Stimulated activated memory B cell treated with anti-CD40 and anti-IgM and Interleukin-4, amounts not matched to agents 10 μg/mL and 1 μg/mL and 100 μg/mL, for 72 hours (primary cell): ENCODE results near the gene ARPP19.
"Not testable (repeated sequence)": the region's sequence is repeated elsewhere in the genome, so short reads cannot be mapped to it uniquely, and the experiment has no call there.

Experiments used
- ATAC-seq: fragments of 150-1000 bp; cut with Tn5 transposase; 2 replicates; pipeline ENCODE4 v1.10.0; 2021
- H3K27ac Mint-ChIP-seq: one replicate; pipeline ENCODE4 v1.8.0; 2022; ENCODE audit warnings: mild to moderate bottlenecking, mixed read lengths
- H3K27me3 Mint-ChIP-seq: one replicate; pipeline ENCODE4 v1.8.0; 2022; ENCODE audit warnings: mixed read lengths
- H3K36me3 Mint-ChIP-seq: one replicate; pipeline ENCODE4 v1.8.0; 2022; ENCODE audit warnings: mixed read lengths
- H3K4me1 Mint-ChIP-seq: one replicate; pipeline ENCODE4 v1.8.0; 2022; ENCODE audit warnings: mixed read lengths
- H3K4me3 Mint-ChIP-seq: one replicate; pipeline ENCODE4 v1.8.0; 2022; ENCODE audit warnings: mild to moderate bottlenecking, moderate library complexity, mixed read lengths
- H3K9me3 Mint-ChIP-seq: one replicate; pipeline ENCODE4 v1.8.0; 2022; ENCODE audit warnings: mixed read lengths

The ARPP19 gene

DNA sequence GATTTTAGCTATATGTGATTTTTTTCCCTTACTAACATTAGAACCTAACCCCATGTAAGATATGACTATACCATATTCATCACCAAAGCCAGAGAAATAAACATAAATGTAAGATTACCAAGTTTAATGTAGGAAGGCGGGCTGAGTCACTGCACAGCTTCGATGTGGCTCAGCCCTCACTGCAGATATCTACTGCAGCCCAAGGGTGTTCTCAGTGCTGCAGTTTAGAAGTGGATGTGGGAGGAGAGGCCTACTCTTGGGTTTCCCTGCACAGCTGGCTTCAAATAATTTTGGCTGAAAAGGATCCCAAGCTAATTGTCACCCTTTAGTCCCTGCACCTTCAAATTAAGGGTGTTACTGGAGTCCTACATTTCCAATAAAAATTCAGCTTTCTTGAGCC, 9.3 kb downstream of the ARPP19 start:
- H3K36me3 Mint-ChIP-seq: peaks cover 36% of the 10 kb centered on the region
- ATAC-seq: peak; percentile 55
- H3K27me3 Mint-ChIP-seq: no peaks in the 10 kb centered on the region
- H3K4me3 Mint-ChIP-seq: no peak overlapping the region
- H3K9me3 Mint-ChIP-seq: no peaks in the 10 kb centered on the region
- peaks cover 70% of the 10 kb centered on the region for H3K4me1 Mint-ChIP-seq
- no peak overlapping the region for H3K27ac Mint-ChIP-seq

DNA sequence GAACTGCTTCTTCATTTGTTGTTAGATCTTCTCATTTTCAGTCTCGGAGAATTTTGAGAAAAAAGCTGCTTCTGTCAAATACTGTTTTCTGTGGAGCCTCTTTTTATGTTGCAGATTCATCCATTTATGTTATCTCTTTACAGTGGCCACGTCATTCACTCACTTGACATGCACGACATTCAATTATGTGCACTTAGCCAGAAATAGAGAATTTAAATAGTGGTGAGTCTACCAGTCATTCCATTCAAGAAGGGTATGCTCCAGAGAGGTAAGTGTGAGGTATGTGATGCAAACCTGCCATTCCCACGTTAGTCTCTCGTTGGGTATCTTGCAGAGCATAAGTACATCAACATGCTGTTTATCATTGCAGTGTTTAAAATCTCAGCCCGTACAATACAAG, 9.8 kb downstream of the ARPP19 start:
- Mint-ChIP-seq H3K36me3 (peaks cover 41% of the 10 kb centered on the region), H3K27me3 (no peaks in the 10 kb centered on the region), H3K4me1 (peaks cover 70% of the 10 kb centered on the region), H3K27ac (peak overlapping the region; percentile 87), H3K9me3 (no peaks in the 10 kb centered on the region), H3K4me3 (peak overlapping the region; percentile 26)
- ATAC-seq: peak; percentile 74

DNA sequence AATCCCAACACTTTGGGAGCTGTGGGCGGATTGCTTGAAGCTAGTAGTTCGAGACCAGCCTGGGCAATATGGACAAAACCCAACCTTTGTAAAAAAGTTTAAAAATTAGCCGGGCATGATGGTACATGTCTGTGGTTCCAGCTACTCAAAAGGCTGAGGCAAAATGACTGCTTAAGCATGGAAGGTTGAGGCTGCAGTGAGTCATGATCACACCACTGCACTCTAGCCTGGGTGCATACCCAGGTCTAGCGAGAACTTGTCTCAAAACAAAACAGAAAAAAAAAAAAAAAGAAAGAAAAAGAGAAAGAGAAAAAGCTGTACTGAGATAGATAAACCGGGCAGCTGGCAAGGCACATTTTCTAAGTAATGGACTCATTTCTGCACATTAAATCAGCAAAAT, 10.6 kb downstream of the ARPP19 start:
- Mint-ChIP-seq H3K27me3 (no peaks in the 10 kb centered on the region), H3K36me3 (peaks cover 42% of the 10 kb centered on the region), H3K4me1 (peaks cover 75% of the 10 kb centered on the region), H3K4me3 (peak overlapping the region; percentile 73), H3K27ac (peak overlapping the region; percentile 87), H3K9me3 (no peaks in the 10 kb centered on the region)
- ATAC-seq: peak; percentile 95

DNA sequence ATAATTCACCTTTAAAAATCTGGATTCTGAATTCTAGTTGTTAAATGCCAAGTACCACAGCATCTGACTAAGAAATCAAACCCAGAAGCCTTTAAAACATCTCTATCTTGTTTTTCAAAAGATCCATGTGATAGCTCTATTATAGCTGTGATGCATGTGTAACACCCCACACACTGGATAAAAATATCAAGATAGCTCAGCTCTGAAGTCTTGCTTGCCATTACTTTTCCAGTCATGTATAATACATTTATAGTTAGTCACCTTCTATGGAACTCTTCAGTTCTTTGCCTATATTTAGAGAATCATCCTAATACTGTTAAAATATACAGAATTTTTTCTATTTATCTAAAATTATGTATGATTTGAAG, 11.6 kb downstream of the ARPP19 start:
- peak overlapping the region; percentile 87 for H3K27ac Mint-ChIP-seq
- ATAC-seq: no peak
- peaks cover 36% of the 10 kb centered on the region for H3K36me3 Mint-ChIP-seq
- H3K27me3 Mint-ChIP-seq: no peaks in the 10 kb centered on the region
- peaks cover 69% of the 10 kb centered on the region for H3K4me1 Mint-ChIP-seq
- no peaks in the 10 kb centered on the region for H3K9me3 Mint-ChIP-seq
- no peak overlapping the region for H3K4me3 Mint-ChIP-seq

DNA sequence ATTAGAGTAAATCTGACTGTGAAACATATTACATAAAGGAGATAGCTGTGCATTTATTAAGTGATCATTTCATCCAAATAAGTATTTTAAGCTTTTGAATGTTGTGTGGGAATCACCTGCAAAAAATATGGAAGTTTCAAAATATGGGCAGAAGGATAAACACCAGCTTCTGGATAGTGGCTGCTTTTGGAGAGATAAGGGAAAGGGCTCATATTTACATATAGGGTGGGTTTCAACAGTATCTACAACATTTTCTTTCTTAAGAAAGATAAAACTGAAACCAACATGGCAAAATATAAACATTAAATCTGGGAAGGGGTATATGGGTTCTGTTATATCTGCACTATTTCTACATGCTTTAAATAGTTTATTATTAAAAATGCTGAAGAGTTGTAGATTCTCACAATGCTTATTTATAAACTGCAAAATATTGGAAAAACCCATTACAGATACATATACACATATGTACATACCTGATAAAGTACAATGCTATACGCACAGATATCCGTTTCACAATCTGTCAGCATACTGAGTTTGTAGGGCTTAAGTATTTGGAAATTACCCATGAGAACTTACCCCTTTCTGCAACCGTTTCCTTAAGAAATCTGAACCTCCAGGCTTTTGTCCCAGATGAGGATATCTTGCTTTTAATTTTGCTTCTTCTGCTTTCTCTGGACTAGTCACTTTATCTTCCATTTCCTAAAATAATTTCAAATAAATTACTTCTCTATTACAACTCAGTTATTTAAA, 12.1 kb downstream of the ARPP19 start:
- no peaks in the 10 kb centered on the region for H3K27me3 Mint-ChIP-seq
- no peak for ATAC-seq
- H3K27ac Mint-ChIP-seq: no peak overlapping the region
- H3K4me1 Mint-ChIP-seq: peaks cover 68% of the 10 kb centered on the region
- H3K36me3 Mint-ChIP-seq: peaks cover 38% of the 10 kb centered on the region
- H3K4me3 Mint-ChIP-seq: no peak overlapping the region
- no peaks in the 10 kb centered on the region for H3K9me3 Mint-ChIP-seq

DNA sequence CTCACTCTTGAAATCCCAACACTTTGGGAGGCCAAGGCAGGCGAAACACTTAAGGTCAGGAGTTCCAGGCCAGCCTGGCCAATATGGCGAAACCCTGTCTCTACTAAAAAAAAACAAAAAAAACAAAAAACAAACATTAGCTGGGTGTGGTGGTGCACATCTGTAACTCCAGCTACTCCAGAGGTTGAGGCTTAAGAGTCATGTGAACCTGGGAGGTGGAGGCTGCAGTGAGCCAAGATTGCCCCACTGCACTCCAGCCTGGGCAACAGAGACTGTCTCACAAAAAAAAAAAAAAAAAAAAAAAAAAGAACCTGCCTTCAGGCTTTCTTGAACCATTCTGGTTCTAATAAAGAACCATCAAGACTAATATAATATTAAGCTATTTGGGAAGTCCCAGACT, 16.5 kb downstream of the ARPP19 start:
- Mint-ChIP-seq H3K27ac (no peak overlapping the region), H3K4me3 (no peak overlapping the region), H3K4me1 (peaks cover 27% of the 10 kb centered on the region), H3K9me3 (no peaks in the 10 kb centered on the region), H3K36me3 (peaks cover 55% of the 10 kb centered on the region), H3K27me3 (no peaks in the 10 kb centered on the region)
- no peak for ATAC-seq

DNA sequence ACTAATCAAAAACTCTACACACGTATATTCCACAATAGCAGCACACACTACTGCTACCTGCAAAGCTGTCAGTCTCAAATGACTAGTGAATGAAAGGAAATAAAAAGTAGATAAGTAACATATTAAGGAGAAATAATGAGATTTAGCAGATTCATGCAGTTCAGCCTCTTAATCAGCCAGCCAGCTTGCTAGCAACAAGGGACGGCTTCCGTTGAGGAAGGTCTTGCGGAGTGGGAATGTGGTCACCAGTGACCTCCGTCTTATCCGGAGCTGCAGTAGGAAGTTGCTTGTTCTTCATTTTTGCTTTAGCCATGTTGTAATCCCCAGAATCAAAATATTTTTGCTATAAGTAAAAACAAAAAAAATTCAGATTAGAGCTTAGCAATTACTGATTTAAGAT, 17.1 kb downstream of the ARPP19 start:
- peaks cover 24% of the 10 kb centered on the region for H3K4me1 Mint-ChIP-seq
- H3K4me3 Mint-ChIP-seq: no peak overlapping the region
- ATAC-seq: no peak
- H3K9me3 Mint-ChIP-seq: no peaks in the 10 kb centered on the region
- H3K36me3 Mint-ChIP-seq: peaks cover 60% of the 10 kb centered on the region
- H3K27me3 Mint-ChIP-seq: no peaks in the 10 kb centered on the region
- no peak overlapping the region for H3K27ac Mint-ChIP-seq

DNA sequence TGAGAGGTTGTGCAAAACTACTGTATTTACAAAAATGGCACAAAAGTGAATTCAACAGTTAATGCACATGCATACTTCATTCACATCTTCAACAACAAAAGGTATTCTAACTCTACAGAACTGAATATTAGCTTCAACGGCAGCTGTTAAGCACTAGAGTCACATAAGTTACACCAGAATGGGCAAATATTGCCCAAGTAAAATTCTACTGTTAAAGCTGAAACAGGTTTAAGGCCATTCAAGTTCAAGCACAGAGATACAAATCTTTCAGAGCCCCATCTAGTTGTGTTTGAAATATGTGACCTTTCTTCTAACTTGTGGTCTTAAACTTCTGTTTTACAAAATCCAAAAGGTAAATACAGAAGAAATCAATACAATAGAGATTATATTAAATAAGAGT, 17.6 kb downstream of the ARPP19 start:
- H3K27ac Mint-ChIP-seq, H3K27me3 Mint-ChIP-seq, ATAC-seq, H3K9me3 Mint-ChIP-seq, H3K4me3 Mint-ChIP-seq: not testable (repeated sequence)
- peaks cover 61% of the 10 kb centered on the region for H3K36me3 Mint-ChIP-seq
- H3K4me1 Mint-ChIP-seq: peaks cover 18% of the 10 kb centered on the region

DNA sequence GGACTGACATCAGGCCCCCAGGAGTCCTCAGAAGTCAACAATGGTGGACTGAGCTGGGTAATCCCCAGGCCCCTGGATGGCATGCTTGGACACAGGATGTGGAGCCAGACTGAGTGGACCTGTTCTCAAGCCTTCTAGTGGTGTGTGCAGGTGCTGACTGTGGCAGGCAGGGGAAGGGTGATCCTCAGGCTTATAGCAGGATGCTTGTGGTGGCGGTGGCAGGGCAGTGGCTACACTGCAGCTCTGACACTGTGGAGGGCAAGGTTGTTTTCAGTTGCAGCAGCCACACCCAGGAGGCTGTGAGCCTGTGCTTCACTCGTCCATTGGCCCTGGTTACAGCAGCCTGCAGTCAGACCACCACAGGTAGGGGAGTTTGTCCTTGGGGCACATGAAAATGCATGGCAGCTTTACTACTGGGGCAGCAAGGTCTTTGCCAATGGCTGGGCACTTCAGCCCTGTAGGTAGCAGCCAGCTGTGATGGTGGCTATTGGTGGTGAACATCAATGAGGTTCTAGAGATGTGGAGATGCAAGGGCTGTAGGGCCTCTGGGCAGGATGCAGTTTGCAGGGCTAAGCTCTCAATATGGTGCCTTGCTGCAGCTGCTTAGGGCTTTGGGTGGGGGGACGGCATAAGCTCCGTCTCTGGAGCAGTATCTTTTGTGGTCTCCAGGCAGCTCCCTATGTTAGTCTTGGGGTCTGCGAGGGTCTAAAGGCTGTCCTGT, 22.6 kb downstream of the ARPP19 start:
- no peaks in the 10 kb centered on the region for H3K27me3 Mint-ChIP-seq
- no peak overlapping the region for H3K27ac Mint-ChIP-seq
- H3K9me3 Mint-ChIP-seq: peaks cover 2% of the 10 kb centered on the region
- H3K36me3 Mint-ChIP-seq: peaks cover 57% of the 10 kb centered on the region
- H3K4me3 Mint-ChIP-seq: no peak overlapping the region
- ATAC-seq: no peak
- H3K4me1 Mint-ChIP-seq: no peaks in the 10 kb centered on the region

DNA sequence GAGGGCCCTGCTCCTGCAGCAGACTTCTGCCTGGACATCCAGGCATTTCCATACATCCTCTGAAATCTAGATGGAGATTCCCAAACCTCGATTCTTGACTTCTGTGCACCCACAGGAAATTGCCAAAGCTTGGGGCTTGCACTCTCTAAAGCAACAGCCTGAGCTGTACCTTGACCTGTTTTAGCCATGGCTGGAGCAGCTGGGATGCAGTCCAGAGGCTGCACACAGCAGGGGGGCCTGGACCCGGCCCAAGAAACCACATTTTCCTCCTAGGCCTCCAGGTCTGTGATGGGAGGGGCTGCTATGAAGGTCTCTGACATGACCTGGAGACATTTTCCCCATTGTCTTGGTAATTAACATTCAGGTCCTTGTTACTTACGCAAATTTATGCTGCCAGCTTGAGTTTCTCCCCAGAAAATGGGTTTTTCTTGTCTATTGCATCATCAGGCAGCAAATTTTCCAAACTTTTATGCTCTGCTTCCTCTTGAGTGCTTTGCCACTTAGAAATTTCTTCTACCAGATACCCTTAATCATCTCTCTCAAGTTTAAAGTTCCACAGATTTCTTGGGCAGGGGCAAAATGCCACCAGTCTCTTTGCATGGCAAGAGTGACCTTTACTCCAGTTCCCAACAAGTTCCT, 28.3 kb downstream of the ARPP19 start:
- Mint-ChIP-seq H3K9me3 (peaks cover 8% of the 10 kb centered on the region), H3K36me3 (peaks cover 16% of the 10 kb centered on the region), H3K27ac (no peak overlapping the region), H3K4me1 (no peaks in the 10 kb centered on the region), H3K27me3 (no peaks in the 10 kb centered on the region), H3K4me3 (no peak overlapping the region)
- no peak for ATAC-seq

DNA sequence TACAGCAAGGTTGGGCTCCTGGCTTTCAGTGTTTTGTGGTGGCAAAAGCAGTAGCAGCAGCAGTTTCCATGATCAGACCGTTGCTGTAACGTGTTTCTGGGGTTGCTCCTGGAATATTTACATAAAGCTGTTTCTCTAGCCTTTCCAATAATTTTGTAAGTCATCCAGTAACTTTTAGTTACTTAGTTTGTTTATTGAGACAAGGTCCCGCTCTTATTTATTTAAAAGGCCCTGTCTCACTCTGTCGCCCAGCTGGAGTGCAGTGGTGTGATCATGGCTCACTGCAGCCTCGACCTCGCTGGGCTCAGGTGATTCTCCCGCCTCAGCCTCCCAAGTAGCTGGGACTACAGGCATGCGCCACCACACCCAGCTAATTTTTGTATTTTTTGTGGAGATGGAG, 31.4 kb downstream of the ARPP19 start:
- Mint-ChIP-seq H3K27ac (no peak overlapping the region), H3K4me3 (no peak overlapping the region), H3K27me3 (no peaks in the 10 kb centered on the region), H3K4me1 (no peaks in the 10 kb centered on the region), H3K9me3 (peaks cover 6% of the 10 kb centered on the region), H3K36me3 (peaks cover 7% of the 10 kb centered on the region)
- no peak for ATAC-seq

DNA sequence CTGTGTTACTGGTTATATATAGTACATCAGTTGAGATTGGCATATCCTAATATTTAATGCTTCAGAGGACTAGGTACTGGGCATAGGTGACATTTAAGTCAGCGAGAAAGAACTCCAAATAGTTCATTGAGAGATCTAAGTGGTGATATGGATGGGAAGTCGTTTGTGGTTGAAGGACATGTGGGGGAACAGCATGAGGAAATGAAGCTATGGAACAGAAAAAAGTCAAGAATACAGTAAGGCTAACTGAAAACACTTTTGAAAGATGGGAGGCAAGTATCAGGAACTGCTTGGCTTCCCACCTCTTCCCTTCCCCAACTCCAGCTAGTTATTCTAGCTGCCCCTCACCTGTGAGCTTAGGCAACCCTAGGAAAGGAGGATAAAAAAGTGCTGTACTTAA, 36.4 kb downstream of the ARPP19 start:
- Mint-ChIP-seq H3K4me3 (no peak overlapping the region), H3K27me3 (no peaks in the 10 kb centered on the region), H3K27ac (no peak overlapping the region), H3K4me1 (peaks cover 19% of the 10 kb centered on the region), H3K9me3 (no peaks in the 10 kb centered on the region), H3K36me3 (no peaks in the 10 kb centered on the region)
- ATAC-seq: no peak

DNA sequence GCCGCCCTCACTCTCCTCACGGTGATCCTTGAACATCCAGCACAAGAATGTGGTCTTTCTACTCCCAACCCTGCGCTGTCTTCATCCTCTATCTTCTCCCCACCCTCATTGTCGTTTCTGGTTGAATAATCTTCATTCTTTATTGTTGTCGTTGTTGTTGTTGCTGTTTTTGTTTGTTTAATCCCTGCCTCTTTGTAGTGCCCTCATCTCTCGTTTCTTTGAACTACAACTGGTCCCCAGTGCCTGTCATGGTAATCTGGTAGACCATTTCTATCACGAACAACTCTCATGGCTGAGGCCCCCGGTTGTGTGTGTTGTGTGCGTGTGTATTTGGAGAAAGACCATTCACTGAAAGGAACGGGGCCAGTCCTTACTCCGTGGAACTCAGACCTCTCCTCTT, 38.9 kb downstream of the ARPP19 start:
- peak overlapping the region; percentile 81 for H3K4me3 Mint-ChIP-seq
- no peaks in the 10 kb centered on the region for H3K36me3 Mint-ChIP-seq
- H3K27me3 Mint-ChIP-seq: no peaks in the 10 kb centered on the region
- H3K9me3 Mint-ChIP-seq: no peaks in the 10 kb centered on the region
- H3K4me1 Mint-ChIP-seq: peaks cover 37% of the 10 kb centered on the region
- H3K27ac Mint-ChIP-seq: peak overlapping the region; percentile 83
- ATAC-seq: no peak

DNA sequence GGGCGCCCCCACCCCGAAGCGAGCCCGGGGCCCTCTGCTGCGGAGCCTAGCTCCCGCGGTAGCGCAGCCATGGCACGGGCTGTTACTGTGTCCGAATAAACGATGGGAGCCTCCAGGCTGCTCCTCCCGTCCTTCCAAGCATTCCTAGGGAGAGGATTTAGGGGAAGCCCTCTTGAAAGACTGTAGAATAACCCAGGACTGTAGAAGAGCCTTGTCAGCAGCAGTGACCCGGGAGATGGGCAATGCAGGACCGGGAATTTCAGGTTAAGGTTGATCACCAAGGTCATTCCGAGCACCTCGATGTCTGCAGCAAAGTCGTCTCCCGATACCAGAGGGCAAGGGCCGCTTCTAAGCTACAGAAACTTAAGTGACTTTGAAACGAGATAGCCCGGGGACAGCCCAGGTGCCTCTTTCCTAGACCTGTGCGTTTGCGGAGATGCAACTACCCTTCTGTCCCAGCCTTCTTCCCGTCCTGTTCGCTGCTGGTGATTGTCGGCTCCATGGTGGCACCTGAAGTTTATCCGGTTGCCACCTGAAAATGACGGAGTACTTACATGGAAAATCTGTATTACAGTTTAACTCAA, 39.4 kb downstream of the ARPP19 start:
- peaks cover 39% of the 10 kb centered on the region for H3K4me1 Mint-ChIP-seq
- peak overlapping the region; percentile 83 for H3K27ac Mint-ChIP-seq
- no peaks in the 10 kb centered on the region for H3K36me3 Mint-ChIP-seq
- ATAC-seq: peak; percentile 0
- no peaks in the 10 kb centered on the region for H3K9me3 Mint-ChIP-seq
- H3K27me3 Mint-ChIP-seq: no peaks in the 10 kb centered on the region
- H3K4me3 Mint-ChIP-seq: peak overlapping the region; percentile 81

DNA sequence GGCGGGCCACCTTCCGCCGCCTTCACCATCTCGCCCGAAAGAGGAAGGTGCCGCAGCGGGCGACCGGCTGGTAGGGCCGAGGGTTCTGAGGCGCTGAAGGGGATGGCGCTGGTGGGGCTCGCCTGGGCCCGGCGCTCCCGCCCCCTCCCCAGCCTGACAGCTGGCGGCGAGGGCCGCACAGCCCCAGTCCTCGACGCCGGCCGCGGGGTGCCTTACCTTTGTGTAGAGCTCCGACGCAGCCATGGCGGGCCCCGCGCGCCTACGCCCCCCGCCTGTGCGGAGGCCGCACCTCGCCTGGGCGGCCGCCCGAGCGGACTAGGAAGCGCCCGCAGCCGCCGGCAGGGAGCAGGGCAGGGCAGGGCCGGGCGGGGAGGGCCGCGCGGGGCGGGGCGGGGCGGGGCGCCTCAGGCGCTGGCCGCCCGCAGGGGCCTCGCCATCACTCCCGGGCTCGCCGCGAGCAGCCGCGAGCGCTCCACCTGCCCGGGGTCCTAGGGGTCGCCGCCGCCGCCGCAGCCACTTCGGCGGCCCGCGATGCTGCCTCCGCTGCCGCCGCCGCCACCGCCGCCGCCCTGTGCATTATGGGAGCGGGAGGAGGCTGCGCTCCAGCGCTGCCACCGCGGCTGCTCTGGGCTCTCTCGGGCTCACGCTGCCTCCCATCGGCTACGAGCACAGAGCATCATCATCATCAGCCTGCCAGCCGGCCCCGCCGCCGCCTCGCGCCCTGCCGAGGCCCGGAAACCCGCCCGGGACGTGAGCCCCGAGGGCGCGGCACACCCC, 40.1 kb downstream of the ARPP19 start, which contains the start of gene MYO5A:
Gene MYO5A (minus strand): TSS at position 317 of the 777 bp plus-strand sequence. CDS start 74 bp downstream, at position 243.
- peak; percentile 93 for ATAC-seq
- H3K4me3 Mint-ChIP-seq: peak within 1 kb of the TSS; percentile 94
- no peaks in the 10 kb centered on the region for H3K27me3 Mint-ChIP-seq
- H3K4me1 Mint-ChIP-seq: peaks cover 46% of the 10 kb centered on the region
- H3K36me3 Mint-ChIP-seq: no peaks in the 10 kb centered on the region
- H3K9me3 Mint-ChIP-seq: no peaks in the 10 kb centered on the region
- H3K27ac Mint-ChIP-seq: peak within 1 kb of the TSS; percentile 83
